ENCODE results near the gene RFLNA. TPM values are rescaled to one million over a fixed set of nuclear protein-coding genes. Genes with fewer than 3 reads are reported as not detected.

The RFLNA gene
- total and polyA plus RNA-seq, 2 donors (not counting 1 experiment from before 2014, with no cell fraction given) = not detected

- CTCF ChIA-PET = no interaction called here
- POLR2A ChIA-PET = no interaction called here
- H3K4me2 ChIP-seq (replicated peaks; ENCODE audit: low read depth, low read length, poor library complexity, severe bottlenecking) = no peak overlapping the region
- H3K9ac ChIP-seq (ENCODE audit: low read length) = no peak overlapping the region
- peaks cover 0 to 7% (median 2%) of the 10 kb centered on the region in 4 experiments for H3K27me3 ChIP-seq (replicated peaks in 1 of 4; ENCODE audit: control extremely low read depth in 1 of 4, control insufficient read depth in 3 of 4, insufficient read depth in 4 of 4, low read length in 3 of 4)
- ATAC-seq (ENCODE audit: low read depth) (no peak), DNase-seq (no peak)
- intact Hi-C loops (cut with micrococcal nuclease) = no loop called here
- no peaks in the 10 kb centered on the region for H3K4me1 ChIP-seq (ENCODE audit: control insufficient read depth in 2 of 2, insufficient read depth in 2 of 2, low read length in 2 of 2)
- Mint-ChIP-seq H3K27me3 (peaks cover 32% of the 10 kb centered on the region), H3K27ac (no peak overlapping the region), H3K9me3 (ENCODE audit: insufficient read depth) (peaks cover 16% of the 10 kb centered on the region), H3K4me3 (no peak overlapping the region), H3K4me1 (no peaks in the 10 kb centered on the region)
- no peak overlapping the region for H3K4me3 ChIP-seq (ENCODE audit: control extremely low read depth in 1 of 5, extremely low read depth in 1 of 5, insufficient read depth in 1 of 5, low read depth in 2 of 5, low read length in 4 of 5)
- H3K27ac ChIP-seq (ENCODE audit: low read length in 2 of 2) = no peak overlapping the region
- peaks cover 0 to 17% (median 10%) of the 10 kb centered on the region in 3 donors for H3K9me3 ChIP-seq (ENCODE audit: control extremely low read depth in 1 of 3, control insufficient read depth in 2 of 3, insufficient read depth in 1 of 3, low read length in 2 of 3)
- no peaks in the 10 kb centered on the region for H3K36me3 ChIP-seq (replicated peaks in 1 of 2; ENCODE audit: control extremely low read depth in 1 of 2, control insufficient read depth in 1 of 2, extremely low read depth in 1 of 2, insufficient read depth in 2 of 2, low read length in 1 of 2)
- H2AFZ ChIP-seq (ENCODE audit: insufficient read depth, low read depth, low read length, poor library complexity, severe bottlenecking) = no peak overlapping the region
- H3K79me2 ChIP-seq (ENCODE audit: control insufficient read depth, insufficient read depth, low read length) = no peaks in the 10 kb centered on the region
- 75% methylated on average over 4 of the region's 7 CpGs for WGBS (ENCODE audit: insufficient coverage)
- H4K20me1 ChIP-seq (ENCODE audit: control insufficient read depth, insufficient read depth, low read length, poor library complexity, severe bottlenecking) = no peaks in the 10 kb centered on the region
- TF ChIP-seq, protein P1, sequence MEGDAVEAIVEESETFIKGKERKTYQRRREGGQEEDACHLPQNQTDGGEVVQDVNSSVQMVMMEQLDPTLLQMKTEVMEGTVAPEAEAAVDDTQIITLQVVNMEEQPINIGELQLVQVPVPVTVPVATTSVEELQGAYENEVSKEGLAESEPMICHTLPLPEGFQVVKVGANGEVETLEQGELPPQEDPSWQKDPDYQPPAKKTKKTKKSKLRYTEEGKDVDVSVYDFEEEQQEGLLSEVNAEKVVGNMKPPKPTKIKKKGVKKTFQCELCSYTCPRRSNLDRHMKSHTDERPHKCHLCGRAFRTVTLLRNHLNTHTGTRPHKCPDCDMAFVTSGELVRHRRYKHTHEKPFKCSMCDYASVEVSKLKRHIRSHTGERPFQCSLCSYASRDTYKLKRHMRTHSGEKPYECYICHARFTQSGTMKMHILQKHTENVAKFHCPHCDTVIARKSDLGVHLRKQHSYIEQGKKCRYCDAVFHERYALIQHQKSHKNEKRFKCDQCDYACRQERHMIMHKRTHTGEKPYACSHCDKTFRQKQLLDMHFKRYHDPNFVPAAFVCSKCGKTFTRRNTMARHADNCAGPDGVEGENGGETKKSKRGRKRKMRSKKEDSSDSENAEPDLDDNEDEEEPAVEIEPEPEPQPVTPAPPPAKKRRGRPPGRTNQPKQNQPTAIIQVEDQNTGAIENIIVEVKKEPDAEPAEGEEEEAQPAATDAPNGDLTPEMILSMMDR (IDR thresholded peaks at IDR 0.05) = no peak
- no peak for TF ChIP-seq EZH2 (IDR thresholded peaks at IDR 0.05; ENCODE audit: borderline replicate concordance, insufficient read depth, low read depth, low read length, poor library complexity, severe bottlenecking)
These were observed 7.9 kb upstream of the RFLNA start for GRCh38 chr12:124286971-124287370.

DNA sequence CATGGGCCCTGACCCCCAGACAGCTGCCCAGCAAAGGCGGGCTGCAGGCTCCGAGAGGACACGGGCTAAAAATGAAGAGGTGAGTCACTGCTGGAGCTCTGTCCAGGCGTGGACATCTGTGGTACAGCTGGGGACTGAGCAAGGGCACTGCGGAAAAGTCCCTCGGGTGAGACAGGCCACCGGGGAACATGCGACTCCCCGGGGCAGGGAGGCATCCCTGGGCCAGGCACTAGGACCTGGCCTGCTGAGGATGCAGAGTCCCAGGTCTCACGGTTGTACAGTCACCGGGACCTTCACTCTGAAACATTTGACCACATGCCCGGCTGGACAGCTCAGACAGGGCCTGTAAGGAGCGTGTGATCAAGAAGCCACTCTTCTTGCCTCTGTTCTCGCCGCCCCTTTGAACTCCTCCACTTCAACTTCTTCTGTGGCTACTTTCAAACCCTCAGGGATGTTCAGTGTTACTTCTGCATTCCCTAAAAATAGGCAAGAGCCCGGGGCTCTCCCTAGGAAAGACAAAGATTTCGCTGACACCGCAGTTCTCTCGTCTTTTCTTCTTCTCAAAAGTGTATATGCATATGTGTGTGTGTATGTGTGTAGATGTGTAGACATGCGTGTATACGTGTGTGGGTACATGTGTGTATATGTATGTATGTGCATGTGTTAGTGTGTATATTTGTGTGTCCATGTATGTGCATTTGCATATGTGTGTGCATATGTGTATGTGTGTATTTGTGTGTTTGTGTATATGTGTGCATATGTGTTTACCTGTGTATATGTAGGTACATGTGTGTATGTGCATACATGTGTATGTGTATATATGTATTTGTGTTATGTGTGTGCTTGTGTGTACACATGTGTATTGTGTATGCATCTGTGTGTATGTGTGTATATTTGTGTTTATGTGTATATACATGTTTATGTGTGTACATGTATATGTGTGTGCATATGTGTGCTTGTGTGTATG is 5.0 kb upstream of the RFLNA start:
- peaks cover 0 to 18% (median 5%) of the 10 kb centered on the region in 4 experiments for H3K27me3 ChIP-seq (replicated peaks in 1 of 4; ENCODE audit: control extremely low read depth in 1 of 4, control insufficient read depth in 3 of 4, insufficient read depth in 4 of 4, low read length in 3 of 4)
- no peaks in the 10 kb centered on the region for H3K4me1 ChIP-seq (ENCODE audit: control insufficient read depth in 2 of 2, insufficient read depth in 2 of 2, low read length in 2 of 2)
- no peak overlapping the region for H2AFZ ChIP-seq (ENCODE audit: insufficient read depth, low read depth, low read length, poor library complexity, severe bottlenecking)
- ATAC-seq (ENCODE audit: low read depth) = no peak
- ChIA-PET CTCF (no interaction called here), POLR2A (no interaction called here)
- Mint-ChIP-seq H3K27me3 (peaks cover 34% of the 10 kb centered on the region), H3K4me1 (peaks cover 1% of the 10 kb centered on the region), H3K4me3 (no peak overlapping the region), H3K27ac (no peak overlapping the region), H3K9me3 (ENCODE audit: insufficient read depth) (peaks cover 8% of the 10 kb centered on the region)
- intact Hi-C loops (cut with micrococcal nuclease) = no loop called here
- no peak for DNase-seq
- no peak overlapping the region for H3K4me3 ChIP-seq (ENCODE audit: control extremely low read depth in 1 of 5, extremely low read depth in 1 of 5, insufficient read depth in 1 of 5, low read depth in 2 of 5, low read length in 4 of 5)
- no peak overlapping the region for H3K4me2 ChIP-seq (replicated peaks; ENCODE audit: low read depth, low read length, poor library complexity, severe bottlenecking)
- H3K79me2 ChIP-seq (ENCODE audit: control insufficient read depth, insufficient read depth, low read length) = no peaks in the 10 kb centered on the region
- H3K36me3 ChIP-seq (replicated peaks in 1 of 2; ENCODE audit: control extremely low read depth in 1 of 2, control insufficient read depth in 1 of 2, extremely low read depth in 1 of 2, insufficient read depth in 2 of 2, low read length in 1 of 2) = no peaks in the 10 kb centered on the region
- peaks cover 0 to 11% (median 4%) of the 10 kb centered on the region in 3 donors for H3K9me3 ChIP-seq (ENCODE audit: control extremely low read depth in 1 of 3, control insufficient read depth in 2 of 3, insufficient read depth in 1 of 3, low read length in 2 of 3)
- no peak overlapping the region for H3K9ac ChIP-seq (ENCODE audit: low read length)
- H3K27ac ChIP-seq (ENCODE audit: low read length in 2 of 2) = no peak overlapping the region
- TF ChIP-seq, protein P1 (IDR thresholded peaks at IDR 0.05) = no peak
- no peak for TF ChIP-seq EZH2 (IDR thresholded peaks at IDR 0.05; ENCODE audit: borderline replicate concordance, insufficient read depth, low read depth, low read length, poor library complexity, severe bottlenecking)
- H4K20me1 ChIP-seq (ENCODE audit: control insufficient read depth, insufficient read depth, low read length, poor library complexity, severe bottlenecking) = no peaks in the 10 kb centered on the region
- 70% methylated on average over 21 of the region's 21 CpGs for WGBS (ENCODE audit: insufficient coverage)
